VCaP (cell line): ENCODE data around the gene PSMB11.

Experiments
- H3K27ac ChIP-seq: fragments of 450-650 bp; 2 replicates; pipeline ENCODE4 v1.5.1; 2017
- CTCF ChIP-seq: fragments of 450-650 bp; conservative IDR thresholded peaks from 2 replicates; pipeline ENCODE4 v1.5.1; 2017; ENCODE audit warnings: mild to moderate bottlenecking, moderate library complexity

The PSMB11 gene

GRCh38 chr14:23067847-23068788 lies 26.1 kb downstream of the PSMB11 start:
- H3K27ac ChIP-seq, result peak overlapping the region; percentile 32; the same call in 1 of the 2 replicates
- no peak for TF ChIP-seq CTCF

- peak overlapping the region; percentile 32; the same call in 1 of the 2 replicates for H3K27ac ChIP-seq
- TF ChIP-seq CTCF, result peak; percentile 98
Measured at GRCh38 chr14:23068789-23069412, 26.9 kb downstream of the PSMB11 start.

DNA sequence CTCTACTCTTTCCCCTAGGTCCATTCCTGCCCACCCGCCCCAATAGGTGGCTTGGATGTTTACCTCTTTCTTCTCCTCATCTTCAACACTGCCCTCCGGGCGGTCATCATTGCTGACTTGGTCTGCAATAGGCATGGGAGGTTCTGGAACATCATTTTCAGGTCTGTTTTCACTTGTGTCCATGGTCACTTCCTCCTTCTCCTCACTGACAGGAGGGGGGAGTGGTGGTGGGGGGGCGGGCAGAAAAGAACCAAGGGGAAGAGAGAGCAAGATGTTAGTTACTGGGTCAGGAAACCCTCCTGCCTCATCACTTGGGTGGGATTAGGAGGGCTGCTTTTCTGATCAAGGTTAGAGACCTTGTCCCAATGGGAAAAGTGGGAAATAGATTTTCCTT lies 27.4 kb downstream of the PSMB11 start:
- TF ChIP-seq CTCF, result no peak

DNA sequence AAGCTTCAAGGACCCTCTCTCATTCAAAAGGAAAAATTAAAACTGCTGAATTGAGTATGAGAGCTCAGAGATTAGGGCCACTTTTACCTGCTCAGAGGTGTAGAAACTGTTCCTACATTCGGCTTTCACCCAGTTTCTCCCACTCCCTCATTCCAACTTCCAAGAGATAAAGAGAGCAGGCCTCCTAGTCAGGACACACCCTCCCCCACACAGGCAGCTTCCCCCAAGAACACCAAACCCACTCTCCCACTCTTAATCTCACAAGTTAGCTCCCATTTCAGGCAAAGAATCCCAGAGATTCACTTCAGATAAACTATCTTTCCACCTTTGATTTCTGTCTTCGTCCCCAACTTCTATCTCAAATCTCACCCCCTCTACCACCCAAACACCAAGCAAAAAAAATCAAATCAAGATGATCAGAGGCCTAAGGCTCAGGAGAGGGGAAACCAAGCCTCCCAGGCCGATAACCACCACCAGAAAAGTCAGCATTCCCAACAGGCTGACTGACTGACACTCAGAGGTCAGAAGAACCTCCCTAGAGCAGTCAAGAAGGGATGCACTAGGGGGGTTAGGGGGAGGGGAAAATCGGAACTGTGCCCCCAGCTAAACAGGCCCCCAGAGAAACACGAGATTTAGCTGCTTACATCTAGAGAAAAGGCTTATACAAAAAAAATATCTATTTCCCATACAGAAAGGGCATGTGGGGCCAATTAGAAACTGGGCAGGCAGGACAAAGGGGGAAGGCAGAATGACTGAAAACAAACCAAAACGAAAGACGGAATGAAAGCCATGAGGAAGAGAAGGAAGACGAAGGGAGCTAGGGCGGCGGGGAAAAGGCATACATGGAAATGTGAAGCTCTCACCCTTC lies 28.5 kb downstream of the PSMB11 start:
- no peak for TF ChIP-seq CTCF
- peak overlapping the region; percentile 83 for H3K27ac ChIP-seq

More for the DNA sequence above, 27.4 kb downstream of the PSMB11 start:
- peak overlapping the region; percentile 32; the same call in 1 of the 2 replicates for H3K27ac ChIP-seq

DNA sequence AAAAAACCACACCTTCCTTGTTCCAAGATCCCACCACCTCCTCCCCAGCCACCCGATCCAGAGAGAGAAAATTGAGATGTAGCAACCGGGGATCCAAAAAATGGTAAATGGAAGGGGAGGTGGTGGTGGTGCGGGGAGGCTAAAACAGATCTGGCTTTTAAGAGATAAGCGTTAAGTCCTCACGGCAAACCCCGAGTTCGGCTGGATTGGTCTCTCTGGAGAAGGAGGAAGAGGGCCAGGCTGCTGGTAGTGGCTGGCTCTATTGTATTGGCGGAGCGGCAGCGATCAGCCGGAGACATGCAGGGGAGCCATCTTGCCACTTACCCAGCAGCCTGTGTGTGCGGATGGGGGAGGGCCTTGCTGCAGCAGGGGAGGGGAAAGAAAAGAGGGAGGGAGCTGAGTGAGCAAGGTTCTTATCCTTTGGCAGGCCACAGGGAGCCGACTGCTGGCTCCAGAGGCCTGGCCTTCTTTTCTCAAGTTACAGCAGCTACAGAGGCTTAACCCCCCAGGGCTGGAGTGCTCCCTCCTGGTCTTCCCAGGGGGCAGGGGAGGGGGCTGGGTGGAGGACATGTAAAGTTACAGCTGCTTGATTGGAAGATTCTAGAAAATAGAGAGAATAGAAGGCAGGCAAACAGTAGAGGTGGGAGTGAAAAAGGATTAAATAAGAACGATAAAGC lies 29.4 kb downstream of the PSMB11 start:
- peak overlapping the region; percentile 83 for H3K27ac ChIP-seq
- TF ChIP-seq CTCF, result no peak

GRCh38 chr14:23071921-23072539 lies 30.0 kb downstream of the PSMB11 start:
- no peak for TF ChIP-seq CTCF
- peak overlapping the region; percentile 83 for H3K27ac ChIP-seq
